ENCODE results near the gene IRGQ. TPM values are rescaled to one million over a fixed set of nuclear protein-coding genes. Genes with fewer than 3 reads are reported as not detected.

IRGQ gene
- total and polyA plus RNA-seq, 2 experiments from 2014 or later: 9.6 to 26.2 TPM

GRCh38 chr19:43534816-43535761 is 60.8 kb downstream of the IRGQ start:
- Histone ChIP-seq H3K4me3 (no peak overlapping the region), H3K4me2 (peak overlapping the region; percentile 69), H3K36me3 (replicated peaks; ENCODE audit: insufficient read depth, low read depth) (peaks cover 4% of the 10 kb centered on the region), H4K20me1 (ENCODE audit: insufficient read depth, poor library complexity, severe bottlenecking) (no peaks in the 10 kb centered on the region), H3K9me2 (replicated peaks; ENCODE audit: insufficient read depth) (no peaks in the 10 kb centered on the region), H3K9me3 (ENCODE audit: low read depth) (no peaks in the 10 kb centered on the region), H3K27me3 (no peaks in the 10 kb centered on the region), H2AFZ (no peak overlapping the region), H3K79me2 (no peaks in the 10 kb centered on the region), H3K4me1 (ENCODE audit: insufficient read depth) (peaks cover 7% of the 10 kb centered on the region), H3K27ac (peak overlapping the region; percentile 32)
- DNase-seq (ENCODE audit: low spot score): peak; percentile 75
- WGBS (ENCODE audit: low lambda C conversion rate, missing lambda C conversion rate): 78% methylated on average over 33 of the region's 62 CpGs
- TF ChIP-seq CTCF (IDR thresholded peaks at IDR 0.05; ENCODE audit: poor library complexity) (peak; percentile 49), EZH2phosphoT487 (IDR thresholded peaks at IDR 0.05; ENCODE audit: low read depth, severe bottlenecking, unreplicated experiment) (no peak), EZH2 (IDR thresholded peaks at IDR 0.05; ENCODE audit: borderline replicate concordance) (no peak)

Other genes starting within 250 kb of the IRGQ start
- 0.30 and 1.2 TPM in 2 replicates for gene CD177, start 242.4 kb downstream of the IRGQ start, total RNA-seq
- gene CD177, start 242.4 kb downstream of the IRGQ start, polyA plus RNA-seq: 0.49 TPM in 1 of 2 replicates, not detected in the other
- not detected in 2 replicates for gene TEX101, start 181.2 kb downstream of the IRGQ start, total RNA-seq
- not detected in 2 replicates for gene TEX101, start 181.2 kb downstream of the IRGQ start, polyA plus RNA-seq
- gene LYPD3, start 130.5 kb downstream of the IRGQ start, total RNA-seq: 4.6 and 4.8 TPM in 2 replicates
- 13.2 and 13.5 TPM in 2 replicates for gene LYPD3, start 130.5 kb downstream of the IRGQ start, polyA plus RNA-seq
- 22.2 and 24.9 TPM in 2 replicates for gene PHLDB3, start 91.4 kb downstream of the IRGQ start, total RNA-seq
- gene PHLDB3, start 91.4 kb downstream of the IRGQ start, polyA plus RNA-seq: 23.4 and 29.0 TPM in 2 replicates
- 42.1 and 49.9 TPM in 2 replicates for gene ETHE1, start 68.9 kb downstream of the IRGQ start, total RNA-seq
- 47.0 and 65.1 TPM in 2 replicates for gene ETHE1, start 68.9 kb downstream of the IRGQ start, polyA plus RNA-seq
- 0.84 TPM in 1 of 2 replicates, not detected in the other for gene ZNF575, start 62.9 kb downstream of the IRGQ start, total RNA-seq
- 3.1 and 6.8 TPM in 2 replicates for gene ZNF575, start 62.9 kb downstream of the IRGQ start, polyA plus RNA-seq
- gene XRCC1, start 20.6 kb downstream of the IRGQ start, total RNA-seq: 27.8 and 34.3 TPM in 2 replicates
- 27.3 and 27.8 TPM in 2 replicates for gene XRCC1, start 20.6 kb downstream of the IRGQ start, polyA plus RNA-seq
- 4.7 and 11.4 TPM in 2 replicates for gene PINLYP, start 20.3 kb downstream of the IRGQ start, total RNA-seq
- 4.5 and 4.6 TPM in 2 replicates for gene PINLYP, start 20.3 kb downstream of the IRGQ start, polyA plus RNA-seq
- 12.8 and 16.2 TPM in 2 replicates for gene ZNF576, start 461 bp upstream of the IRGQ start, total RNA-seq
- 16.1 and 18.1 TPM in 2 replicates for gene ZNF576, start 461 bp upstream of the IRGQ start, polyA plus RNA-seq
- 0.27 TPM in 1 of 2 replicates, not detected in the other for gene SRRM5, start 16.0 kb upstream of the IRGQ start, total RNA-seq
- gene SRRM5, start 16.0 kb upstream of the IRGQ start, polyA plus RNA-seq: 0.24 and 0.79 TPM in 2 replicates
- 35.9 and 40.2 TPM in 2 replicates for gene ZNF428, start 23.5 kb upstream of the IRGQ start, total RNA-seq
- gene ZNF428, start 23.5 kb upstream of the IRGQ start, polyA plus RNA-seq: 73.9 and 74.9 TPM in 2 replicates
- gene CADM4, start 43.7 kb upstream of the IRGQ start, total RNA-seq: 22.7 and 24.4 TPM in 2 replicates
- gene CADM4, start 43.7 kb upstream of the IRGQ start, polyA plus RNA-seq: 16.6 and 17.1 TPM in 2 replicates
- 25.0 and 28.0 TPM in 2 replicates for gene PLAUR, start 74.0 kb upstream of the IRGQ start, total RNA-seq
- gene PLAUR, start 74.0 kb upstream of the IRGQ start, polyA plus RNA-seq: 57.8 and 65.1 TPM in 2 replicates
- not detected in 2 replicates for gene IRGC, start 119.9 kb upstream of the IRGQ start, total RNA-seq
- gene IRGC, start 119.9 kb upstream of the IRGQ start, polyA plus RNA-seq: not detected in 2 replicates
- gene SMG9, start 158.8 kb upstream of the IRGQ start, total RNA-seq: 9.5 and 16.1 TPM in 2 replicates
- gene SMG9, start 158.8 kb upstream of the IRGQ start, polyA plus RNA-seq: 34.9 and 39.7 TPM in 2 replicates
- 2.8 and 3.6 TPM in 2 replicates for gene KCNN4, start 184.8 kb upstream of the IRGQ start, total RNA-seq
- gene KCNN4, start 184.8 kb upstream of the IRGQ start, polyA plus RNA-seq: 5.4 and 8.3 TPM in 2 replicates
- 0.20 and 1.8 TPM in 2 replicates for gene LYPD5, start 206.3 kb upstream of the IRGQ start, total RNA-seq
- gene LYPD5, start 206.3 kb upstream of the IRGQ start, polyA plus RNA-seq: 1.6 and 1.9 TPM in 2 replicates
- gene ZNF283, start 231.2 kb upstream of the IRGQ start, total RNA-seq: 7.6 and 10.7 TPM in 2 replicates
- gene ZNF283, start 231.2 kb upstream of the IRGQ start, polyA plus RNA-seq: 1.8 and 2.1 TPM in 2 replicates